Naive thymus-derived CD4-positive, alpha-beta T cell (primary cell): ENCODE results near the gene SUFU. TPM values are rescaled to one million over a fixed set of nuclear protein-coding genes. Genes with fewer than 3 reads are reported as not detected.
A peak's percentile ranks its signal among the peaks of the same experiment; 100 is the strongest.
"Not testable (repeated sequence)": the region's sequence is repeated elsewhere in the genome, so short reads cannot be mapped to it uniquely, and the experiment has no call there.

Experiments used
- ATAC-seq: fragments of 150-1000 bp; cut with Tn5 transposase; 2 replicates; pipeline ENCODE4 v1.10.0; 2021; ENCODE audit warnings: mild to moderate bottlenecking, moderate library complexity
- CTCF ChIA-PET: fragments of 350-600 bp; sonication (Branson Sonifier 250); formaldehyde crosslinking; loops from one replicate; lab custom pipeline; 2021; ENCODE audit warnings: antibody characterized with exemption; lab: Charles Lee
- POLR2A ChIA-PET: fragments of 350-600 bp; sonication (Branson Sonifier 250); formaldehyde crosslinking; loops from one replicate; lab custom pipeline; 2021; ENCODE audit warnings: antibody characterized with exemption, inconsistent platforms; lab: Charles Lee
- DNase-seq, 9 donors: peaks; one replicate each; pipeline versions ENCODE4 v3.0.0 to v3.0.0-alpha.2; 2020 to 2022; ENCODE audit warnings: mixed read lengths in 1 of 9
- H3K27ac ChIP-seq: one replicate; pipeline ENCODE4 v1.7.0; 2013; ENCODE audit warnings: mild to moderate bottlenecking, low read depth, low read length, moderate library complexity
- H3K27me3 ChIP-seq, 2 donors: one replicate each; pipeline ENCODE4 v1.7.0; 2013; ENCODE audit warnings: low read length in 2 of 2, mild to moderate bottlenecking in 2 of 2, moderate library complexity in 2 of 2; ENCODE audit not compliant: control insufficient read depth in 2 of 2, insufficient read depth in 2 of 2
- H3K36me3 ChIP-seq, 3 experiments: 1 replicate in 2 of 3; 2 replicates in 1 of 3; pipeline ENCODE4 v1.7.0; 2013; ENCODE audit warnings: low read length in 3 of 3, mild to moderate bottlenecking in 3 of 3, moderate library complexity in 1 of 3; ENCODE audit not compliant: insufficient read depth in 3 of 3, control insufficient read depth in 2 of 3
- H3K4me1 ChIP-seq, 2 donors: one replicate each; pipeline ENCODE4 v1.7.0; 2013; ENCODE audit warnings: low read length in 2 of 2, mild to moderate bottlenecking in 2 of 2, moderate library complexity in 1 of 2; ENCODE audit not compliant: control insufficient read depth in 2 of 2, insufficient read depth in 2 of 2
- H3K4me3 ChIP-seq: 2 replicates; pipeline ENCODE4 v1.7.0; 2013; ENCODE audit warnings: mild to moderate bottlenecking, low read length
- H3K9me3 ChIP-seq, 3 experiments: 1 replicate in 2 of 3; 2 replicates in 1 of 3; pipeline ENCODE4 v1.7.0; 2013; ENCODE audit warnings: low read length in 3 of 3; ENCODE audit not compliant: control insufficient read depth in 2 of 3
- H3K27ac Mint-ChIP-seq, 9 donors: one replicate each; pipeline ENCODE4 v1.8.0; 2020 to 2022; ENCODE audit warnings: mixed read lengths in 9 of 9, mild to moderate bottlenecking in 8 of 9, moderate library complexity in 5 of 9, inconsistent platforms in 2 of 9
- H3K27me3 Mint-ChIP-seq, 5 donors: one replicate each; pipeline ENCODE4 v1.8.0; 2021 to 2022; ENCODE audit warnings: mixed read lengths in 5 of 5, mild to moderate bottlenecking in 1 of 5
- H3K36me3 Mint-ChIP-seq, 5 donors: one replicate each; pipeline ENCODE4 v1.8.0; 2020 to 2022; ENCODE audit warnings: mixed read lengths in 5 of 5, mild to moderate bottlenecking in 3 of 5, inconsistent platforms in 1 of 5
- H3K4me1 Mint-ChIP-seq, 7 donors: one replicate each; pipeline ENCODE4 v1.8.0; 2020 to 2022; ENCODE audit warnings: mixed read lengths in 7 of 7, mild to moderate bottlenecking in 3 of 7, inconsistent platforms in 1 of 7
- H3K4me3 Mint-ChIP-seq, 10 donors: one replicate each; pipeline ENCODE4 v1.8.0; 2020 to 2022; ENCODE audit warnings: mild to moderate bottlenecking in 10 of 10, mixed read lengths in 10 of 10, moderate library complexity in 6 of 10, inconsistent platforms in 2 of 10
- H3K9me3 Mint-ChIP-seq, 11 donors: one replicate each; pipeline ENCODE4 v1.8.0; 2020 to 2022; ENCODE audit warnings: mixed read lengths in 11 of 11, mild to moderate bottlenecking in 4 of 11, inconsistent platforms in 1 of 11, moderate library complexity in 1 of 11
- intact Hi-C, 2 donors: fragments of 100-400 bp; cut with micrococcal nuclease; formaldehyde crosslinking; loops; one replicate each; pipeline ENCODE4 v1.15.1; 2023
- polyA plus RNA-seq, 2 donors: library from polyadenylated mRNA; unstranded; fragments of 300-500 nt; fragmentation: Illumina TruSeq; gene quantifications; one replicate each; pipeline ENCODE4 v1.2.3, GENCODE V29; 2021
- total RNA-seq, 6 experiments: library from RNA in 5 of 6; stranded (reverse) in 5 of 6; gene quantifications; 1 replicate in 5 of 6; 2 replicates in 1 of 6; pipeline ENCODE4 v1.2.3 and lab custom pipeline; 2021 to 2026

SUFU gene
- total and polyA plus RNA-seq, 7 experiments from 2014 or later: 2.9 to 17.5 (median 14.4) TPM

- H3K27me3 Mint-ChIP-seq, ATAC-seq, H3K36me3 Mint-ChIP-seq, H3K27ac Mint-ChIP-seq, H3K27ac ChIP-seq, H3K27me3 ChIP-seq, H3K9me3 ChIP-seq, H3K9me3 Mint-ChIP-seq, H3K4me3 Mint-ChIP-seq, H3K4me3 ChIP-seq, H3K36me3 ChIP-seq, DNase-seq: not testable (repeated sequence)
- intact Hi-C loops: loop anchor here (5.0 to 10.0 kb wide), 4 partner anchors 864 to 1732 kb away; partner anchors contain the start of genes CFAP43 (in 1 of the 2), SLF2 (in 1 of the 2), STN1 (in 1 of the 2) and TAF5 (in 1 of the 2)
- CTCF ChIA-PET: interaction anchor here (0.6 to 0.9 kb wide), 4 partner anchors 11 to 505 kb away, joined by 3 to 4 read pairs (median 4); no protein-coding TSS in a partner anchor
- H3K4me1 Mint-ChIP-seq: peaks cover 27 to 54% (median 39%) of the 10 kb centered on the region in 7 donors
- peaks cover 19 to 33% of the 10 kb centered on the region in 2 donors for H3K4me1 ChIP-seq
- POLR2A ChIA-PET: interaction anchor here (1.1 kb wide), 1 partner anchor 50 kb away, joined by 4 read pairs; no protein-coding TSS in a partner anchor
Measured at GRCh38 chr10:102500686-102501085, 3.1 kb upstream of the SUFU start.

- Histone ChIP-seq H3K4me1 (peaks cover 19 to 30% of the 10 kb centered on the region in 2 donors), H3K27ac (peak overlapping the region; percentile 61), H3K36me3 (peaks cover 0 to 4% (median 0%) of the 10 kb centered on the region in 3 experiments), H3K9me3 (no peaks in the 10 kb centered on the region), H3K27me3 (no peaks in the 10 kb centered on the region), H3K4me3 (peak overlapping the region; percentile 92)
- intact Hi-C loops: loop anchor here (1.0 to 10.0 kb wide), 35 partner anchors 22 to 1731 kb away; partner anchors contain the start of genes ARL3 (in 2 of the 2), CNNM2 (in 2 of the 2), CUEDC2 (in 2 of the 2) and GBF1 (in 2 of the 2)
- Mint-ChIP-seq H3K27ac (no peak overlapping the region), H3K27me3 (no peaks in the 10 kb centered on the region), H3K4me1 (peaks cover 27 to 54% (median 37%) of the 10 kb centered on the region in 7 donors), H3K4me3 (no peak overlapping the region), H3K36me3 (peaks cover 0 to 1% (median 0%) of the 10 kb centered on the region in 5 donors), H3K9me3 (no peaks in the 10 kb centered on the region)
- ATAC-seq (no peak), DNase-seq (no peak)
- CTCF ChIA-PET: interaction anchor here (0.6 to 2.1 kb wide), 5 partner anchors 10 to 505 kb away, joined by 3 to 11 read pairs (median 3); no protein-coding TSS in a partner anchor
- POLR2A ChIA-PET: interaction anchor here (0.5 to 1.1 kb wide), 2 partner anchors 51 to 682 kb away, joined by 3 to 4 read pairs; no protein-coding TSS in a partner anchor
Measured at GRCh38 chr10:102501201-102502028, 2.4 kb upstream of the SUFU start.

- peaks cover 0 to 1% (median 0%) of the 10 kb centered on the region in 5 donors for H3K36me3 Mint-ChIP-seq
- H3K9me3 Mint-ChIP-seq: no peaks in the 10 kb centered on the region
Measured at GRCh38 chr10:102502029-102502336, 1.8 kb upstream of the SUFU start.

GRCh38 chr10:102502337-102503151 is 1.2 kb upstream of the SUFU start, which contains the start of gene ACTR1A:
ACTR1A (minus strand) TSS chr10:102502712; CDS start chr10:102502647, 65 bp downstream.
- H3K27ac ChIP-seq: peak within 1 kb of the TSS; percentile 88

More at GRCh38 chr10:102502029-102502336, 1.8 kb upstream of the SUFU start:
- Histone ChIP-seq H3K36me3 (peaks cover 0 to 4% (median 0%) of the 10 kb centered on the region in 3 experiments), H3K27ac (peak overlapping the region; percentile 88), H3K9me3 (no peaks in the 10 kb centered on the region), H3K27me3 (no peaks in the 10 kb centered on the region), H3K4me3 (peak overlapping the region; percentile 92), H3K4me1 (peaks cover 19 to 29% of the 10 kb centered on the region in 2 donors)
- Mint-ChIP-seq H3K4me1 (peaks cover 27 to 54% (median 41%) of the 10 kb centered on the region in 7 donors), H3K27ac (no peak overlapping the region), H3K27me3 (no peaks in the 10 kb centered on the region), H3K4me3 (no peak overlapping the region)
- POLR2A ChIA-PET: interaction anchor here (1.0 to 2.2 kb wide), 9 partner anchors 10 to 914 kb away, joined by 3 to 18 read pairs (median 4); partner anchors contain the start of genes BORCS7, C10orf95, DPCD and NFKB2
- peak in 8 of 9 donors; percentile 93 to 99 (median 99) for DNase-seq
- CTCF ChIA-PET: interaction anchor here (0.7 to 2.1 kb wide), 6 partner anchors 38 to 333 kb away, joined by 3 to 11 read pairs (median 3); partner anchors contain the start of gene CUEDC2
- intact Hi-C loops: loop anchor here (1.0 to 10.0 kb wide), 35 partner anchors 23 to 1730 kb away; partner anchors contain the start of genes ARL3 (in 2 of the 2), CNNM2 (in 2 of the 2), CUEDC2 (in 2 of the 2) and GBF1 (in 2 of the 2)
- peak; percentile 84 for ATAC-seq

GRCh38 chr10:102504179-102504975 is 605 bp downstream of the SUFU start:
- ChIA-PET CTCF (interaction anchor here (0.8 to 5.0 kb wide), 5 partner anchors 77 to 141 kb away, joined by 3 to 32 read pairs (median 3); no protein-coding TSS in a partner anchor), POLR2A (interaction anchor here (0.5 to 2.5 kb wide), 18 partner anchors 7 to 864 kb away, joined by 3 to 12 read pairs (median 4); partner anchors contain the start of genes FBXL15, GBF1, NFKB2 and OGA)
- peak overlapping the region; percentile 92 for H3K4me3 ChIP-seq
- no peak for ATAC-seq
- intact Hi-C loops: loop anchor here (5.0 to 10.0 kb wide), 4 partner anchors 860 to 1728 kb away; partner anchors contain the start of genes CFAP43 (in 1 of the 2), SLF2 (in 1 of the 2), STN1 (in 1 of the 2) and TAF5 (in 1 of the 2)
- no peaks in the 10 kb centered on the region for H3K9me3 ChIP-seq
- H3K4me1 ChIP-seq: peaks cover 19 to 29% of the 10 kb centered on the region in 2 donors
- peak overlapping the region in 7 of 9 donors; percentile 78 to 95 (median 83) for H3K27ac Mint-ChIP-seq
- no peak overlapping the region for H3K4me3 Mint-ChIP-seq
- H3K27ac ChIP-seq: peak overlapping the region; percentile 75
- peaks cover 0 to 16% (median 6%) of the 10 kb centered on the region in 3 experiments for H3K36me3 ChIP-seq
- H3K4me1 Mint-ChIP-seq: peaks cover 17 to 43% (median 38%) of the 10 kb centered on the region in 7 donors
- peaks cover 0 to 3% (median 2%) of the 10 kb centered on the region in 5 donors for H3K36me3 Mint-ChIP-seq
- DNase-seq: peak in 8 of 9 donors; percentile 9 to 51 (median 22)
- H3K9me3 Mint-ChIP-seq: no peaks in the 10 kb centered on the region
- H3K27me3 ChIP-seq: no peaks in the 10 kb centered on the region
- H3K27me3 Mint-ChIP-seq: no peaks in the 10 kb centered on the region

More at GRCh38 chr10:102502337-102503151, 1.2 kb upstream of the SUFU start, which contains the start of gene ACTR1A:
- intact Hi-C loops: loop anchor here (1.0 to 10.0 kb wide), 38 partner anchors 23 to 1730 kb away; partner anchors contain the start of genes ARL3 (in 2 of the 2), ARMH3 (in 2 of the 2), CNNM2 (in 2 of the 2) and CUEDC2 (in 2 of the 2)
- Mint-ChIP-seq H3K27me3 (no peaks in the 10 kb centered on the region), H3K4me1 (peaks cover 27 to 54% (median 41%) of the 10 kb centered on the region in 7 donors), H3K27ac (peak within 1 kb of the TSS in 1 of 9 donors; percentile 90), H3K9me3 (no peaks in the 10 kb centered on the region), H3K4me3 (no peak within 1 kb of the TSS), H3K36me3 (peaks cover 0 to 1% (median 0%) of the 10 kb centered on the region in 5 donors)
- ChIA-PET CTCF (interaction anchor here (0.7 to 2.1 kb wide), 6 partner anchors 37 to 333 kb away, joined by 3 to 11 read pairs (median 3); partner anchors contain the start of gene CUEDC2), POLR2A (interaction anchor here (0.6 to 2.2 kb wide), 14 partner anchors 9 to 914 kb away, joined by 3 to 18 read pairs (median 4); partner anchors contain the start of genes BORCS7, C10orf95, CUEDC2 and DPCD)
- H3K4me3 ChIP-seq: peak within 1 kb of the TSS; percentile 92
- peaks cover 19 to 29% of the 10 kb centered on the region in 2 donors for H3K4me1 ChIP-seq
- peaks cover 0 to 4% (median 0%) of the 10 kb centered on the region in 3 experiments for H3K36me3 ChIP-seq
- ATAC-seq: peak; percentile 66
- DNase-seq: peak; percentile 94 to 100 (median 97)
- H3K9me3 ChIP-seq: no peaks in the 10 kb centered on the region
- no peaks in the 10 kb centered on the region for H3K27me3 ChIP-seq
